SK-N-SH treated with all-trans-retinoic acid at 6 μM for 48 hours (cell line): ENCODE measurements around the gene GK.

Source experiments
- ATAC-seq: fragments of 200-7000 bp; cut with Tn5 transposase; 3 replicates; pipeline ENCODE4 v1.9.1; 2020; ENCODE audit warnings: mild to moderate bottlenecking, moderate library complexity
- ARNTL ChIP-seq: fragments of 450-650 bp; formaldehyde crosslinking; IDR thresholded peaks from 2 replicates; pipeline ENCODE4 v1.5.0; 2020; ENCODE audit warnings: low read depth, mild to moderate bottlenecking, moderate library complexity, borderline replicate concordance
- BACH2 ChIP-seq: fragments of 250-450 bp; sonication (Bioruptor Pico); IDR thresholded peaks from 2 replicates; pipeline ENCODE4 v1.9.0; 2021; ENCODE audit warnings: mild to moderate bottlenecking, borderline replicate concordance
- CSDC2 ChIP-seq: fragments of 250-450 bp; sonication (Bioruptor Pico); IDR thresholded peaks from 2 replicates; pipeline ENCODE4 v1.5.0; 2020; ENCODE audit warnings: mild to moderate bottlenecking, moderate library complexity
- ESRRG ChIP-seq: fragments of 250-450 bp; sonication (Bioruptor Pico); IDR thresholded peaks from 2 replicates; pipeline ENCODE4 v1.6.1; 2021; ENCODE audit warnings: mild to moderate bottlenecking
- GLIS3 ChIP-seq: fragments of 250-450 bp; sonication (Bioruptor Pico); IDR thresholded peaks from 2 replicates; pipeline ENCODE4 v1.5.0; 2020; ENCODE audit warnings: mild to moderate bottlenecking, moderate library complexity
- ISL1 ChIP-seq: fragments of 250-450 bp; sonication (Bioruptor Pico); IDR thresholded peaks from 2 replicates; pipeline ENCODE4 v2.1.2; 2022; ENCODE audit warnings: mild to moderate bottlenecking, moderate library complexity
- OSR1 ChIP-seq: fragments of 250-450 bp; sonication (Bioruptor Pico); IDR thresholded peaks from 2 replicates; pipeline ENCODE4 v1.8.0; 2022; ENCODE audit warnings: moderate library complexity, mild to moderate bottlenecking, inconsistent platforms
- PPARA ChIP-seq: fragments of 250-450 bp; sonication (Bioruptor Pico); IDR thresholded peaks from 2 replicates; pipeline ENCODE4 v1.5.0; 2020; ENCODE audit warnings: mild to moderate bottlenecking, borderline replicate concordance
- RARB ChIP-seq: fragments of 250-450 bp; sonication (Bioruptor Pico); IDR thresholded peaks from 2 replicates; pipeline ENCODE4 v1.8.0; 2021; ENCODE audit warnings: mild to moderate bottlenecking, moderate library complexity
- SNAI2 ChIP-seq: fragments of 250-450 bp; sonication (Bioruptor Pico); IDR thresholded peaks from 2 replicates; pipeline ENCODE4 v1.5.0; 2020; ENCODE audit warnings: mild to moderate bottlenecking, moderate library complexity
- TCF4 ChIP-seq: fragments of 250-450 bp; sonication (Bioruptor Pico); IDR thresholded peaks from 2 replicates; pipeline ENCODE4 v1.8.0; 2021; ENCODE audit warnings: mild to moderate bottlenecking, moderate library complexity, borderline replicate concordance
- TOX ChIP-seq: fragments of 250-450 bp; sonication (Bioruptor Pico); IDR thresholded peaks from 2 replicates; pipeline ENCODE4 v1.8.0; 2021; ENCODE audit warnings: mild to moderate bottlenecking, moderate library complexity, borderline replicate concordance
- ZFP30 ChIP-seq: fragments of 450-650 bp; formaldehyde crosslinking; IDR thresholded peaks from 2 replicates; pipeline ENCODE4 v1.5.0; 2022; ENCODE audit warnings: mild to moderate bottlenecking, moderate library complexity
- ZNF565 ChIP-seq: fragments of 450-650 bp; formaldehyde crosslinking; conservative IDR thresholded peaks from 2 replicates; pipeline ENCODE4 v1.5.0; 2020; ENCODE audit warnings: low read depth, mild to moderate bottlenecking, moderate library complexity
- ZNF70 ChIP-seq: fragments of 450-650 bp; formaldehyde crosslinking; IDR thresholded peaks from 2 replicates; pipeline ENCODE4 v1.5.0; 2020; ENCODE audit warnings: mild to moderate bottlenecking, moderate library complexity
- TF ChIP-seq, protein P1 (sequence below): fragments of 250-450 bp; sonication (Bioruptor Pico); IDR thresholded peaks from 2 replicates; pipeline ENCODE4 v1.5.1; 2020; ENCODE audit warnings: low read depth, mild to moderate bottlenecking, moderate library complexity
- TF ChIP-seq, protein P2 (sequence below): fragments of 250-450 bp; sonication (Bioruptor Pico); IDR thresholded peaks from 2 replicates; pipeline ENCODE4 v1.5.1; 2021; ENCODE audit warnings: mild to moderate bottlenecking, moderate library complexity
- TF ChIP-seq, protein P3 (sequence below): fragments of 250-450 bp; sonication (Bioruptor Pico); IDR thresholded peaks from 2 replicates; pipeline ENCODE4 v1.8.0; 2021; ENCODE audit warnings: low read depth, mild to moderate bottlenecking, moderate library complexity, borderline replicate concordance
- TF ChIP-seq, protein P4 (sequence below): fragments of 250-450 bp; sonication (Bioruptor Pico); IDR thresholded peaks from 2 replicates; pipeline ENCODE4 v1.8.0; 2020; ENCODE audit warnings: mild to moderate bottlenecking, moderate library complexity, borderline replicate concordance
- TF ChIP-seq, protein P5 (sequence below): fragments of 250-450 bp; sonication (Bioruptor Pico); IDR thresholded peaks from 2 replicates; pipeline ENCODE4 v1.5.0; 2020; ENCODE audit warnings: mild to moderate bottlenecking, moderate library complexity

The GK gene

DNA sequence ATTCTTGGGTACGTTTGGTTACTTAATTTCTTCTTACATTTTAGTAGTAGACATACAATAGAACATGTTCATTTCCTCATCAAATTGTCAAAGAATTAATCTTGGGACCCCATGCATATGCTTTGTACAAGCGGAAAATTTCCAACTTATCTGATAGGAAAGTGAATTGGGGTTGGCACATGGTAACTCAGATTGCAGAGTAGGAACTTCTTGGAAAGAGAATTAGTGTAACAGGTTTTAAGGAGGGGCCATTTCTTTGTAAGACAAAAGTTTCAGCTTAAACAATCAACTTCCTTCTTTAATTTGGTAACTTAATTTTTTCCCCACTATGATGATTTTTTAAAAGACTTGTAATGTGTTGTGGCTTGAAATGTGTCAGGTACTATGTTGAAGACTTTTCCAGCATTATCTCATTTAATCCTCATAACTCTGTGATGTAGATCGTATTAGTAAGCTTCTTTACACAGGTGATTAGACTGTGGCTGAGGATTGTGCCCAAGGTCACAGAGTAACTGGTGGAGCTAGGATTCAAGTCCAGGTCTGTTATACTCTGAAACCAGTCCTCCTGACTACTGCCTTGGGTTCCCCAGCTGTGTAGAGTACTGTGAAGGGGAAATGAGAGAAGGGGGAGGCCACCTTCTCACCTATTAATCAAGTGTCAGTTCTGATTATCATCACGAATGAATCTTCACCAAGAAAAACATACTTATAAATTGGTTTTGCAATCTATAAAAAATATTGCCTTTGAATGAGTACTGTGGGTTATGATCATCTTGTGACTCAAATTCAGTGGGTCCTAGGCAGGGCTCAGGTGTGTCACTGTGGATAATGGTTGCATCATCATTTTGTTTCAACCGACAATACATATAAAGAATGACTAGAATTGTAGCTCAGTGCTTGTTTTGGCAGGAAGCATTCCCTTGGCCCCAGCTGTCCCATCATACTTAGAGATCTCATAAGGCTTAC lies 4.3 kb downstream of the GK start:
- TF ChIP-seq, protein P1, sequence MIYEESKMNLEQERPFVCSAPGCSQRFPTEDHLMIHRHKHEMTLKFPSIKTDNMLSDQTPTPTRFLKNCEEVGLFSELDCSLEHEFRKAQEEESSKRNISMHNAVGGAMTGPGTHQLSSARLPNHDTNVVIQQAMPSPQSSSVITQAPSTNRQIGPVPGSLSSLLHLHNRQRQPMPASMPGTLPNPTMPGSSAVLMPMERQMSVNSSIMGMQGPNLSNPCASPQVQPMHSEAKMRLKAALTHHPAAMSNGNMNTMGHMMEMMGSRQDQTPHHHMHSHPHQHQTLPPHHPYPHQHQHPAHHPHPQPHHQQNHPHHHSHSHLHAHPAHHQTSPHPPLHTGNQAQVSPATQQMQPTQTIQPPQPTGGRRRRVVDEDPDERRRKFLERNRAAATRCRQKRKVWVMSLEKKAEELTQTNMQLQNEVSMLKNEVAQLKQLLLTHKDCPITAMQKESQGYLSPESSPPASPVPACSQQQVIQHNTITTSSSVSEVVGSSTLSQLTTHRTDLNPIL (CRISPR knock-in tag) = no peak
- TF ChIP-seq, protein P2, sequence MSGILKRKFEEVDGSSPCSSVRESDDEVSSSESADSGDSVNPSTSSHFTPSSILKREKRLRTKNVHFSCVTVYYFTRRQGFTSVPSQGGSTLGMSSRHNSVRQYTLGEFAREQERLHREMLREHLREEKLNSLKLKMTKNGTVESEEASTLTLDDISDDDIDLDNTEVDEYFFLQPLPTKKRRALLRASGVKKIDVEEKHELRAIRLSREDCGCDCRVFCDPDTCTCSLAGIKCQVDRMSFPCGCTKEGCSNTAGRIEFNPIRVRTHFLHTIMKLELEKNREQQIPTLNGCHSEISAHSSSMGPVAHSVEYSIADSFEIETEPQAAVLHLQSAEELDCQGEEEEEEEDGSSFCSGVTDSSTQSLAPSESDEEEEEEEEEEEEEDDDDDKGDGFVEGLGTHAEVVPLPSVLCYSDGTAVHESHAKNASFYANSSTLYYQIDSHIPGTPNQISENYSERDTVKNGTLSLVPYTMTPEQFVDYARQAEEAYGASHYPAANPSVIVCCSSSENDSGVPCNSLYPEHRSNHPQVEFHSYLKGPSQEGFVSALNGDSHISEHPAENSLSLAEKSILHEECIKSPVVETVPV = no peak
- TF ChIP-seq ZNF565 (CRISPR knock-in tag) (no peak), ESRRG (CRISPR knock-in tag) (no peak), GLIS3 (CRISPR knock-in tag) (no peak), BACH2 (CRISPR knock-in tag) (no peak), ISL1 (no peak), RARB (CRISPR knock-in tag) (no peak), CSDC2 (no peak), OSR1 (CRISPR knock-in tag) (no peak), ZNF70 (no peak), PPARA (CRISPR knock-in tag) (no peak), SNAI2 (CRISPR knock-in tag) (no peak), ARNTL (no peak), ZFP30 (CRISPR knock-in tag) (no peak), TOX (CRISPR knock-in tag) (no peak)
- TF ChIP-seq, protein P3, sequence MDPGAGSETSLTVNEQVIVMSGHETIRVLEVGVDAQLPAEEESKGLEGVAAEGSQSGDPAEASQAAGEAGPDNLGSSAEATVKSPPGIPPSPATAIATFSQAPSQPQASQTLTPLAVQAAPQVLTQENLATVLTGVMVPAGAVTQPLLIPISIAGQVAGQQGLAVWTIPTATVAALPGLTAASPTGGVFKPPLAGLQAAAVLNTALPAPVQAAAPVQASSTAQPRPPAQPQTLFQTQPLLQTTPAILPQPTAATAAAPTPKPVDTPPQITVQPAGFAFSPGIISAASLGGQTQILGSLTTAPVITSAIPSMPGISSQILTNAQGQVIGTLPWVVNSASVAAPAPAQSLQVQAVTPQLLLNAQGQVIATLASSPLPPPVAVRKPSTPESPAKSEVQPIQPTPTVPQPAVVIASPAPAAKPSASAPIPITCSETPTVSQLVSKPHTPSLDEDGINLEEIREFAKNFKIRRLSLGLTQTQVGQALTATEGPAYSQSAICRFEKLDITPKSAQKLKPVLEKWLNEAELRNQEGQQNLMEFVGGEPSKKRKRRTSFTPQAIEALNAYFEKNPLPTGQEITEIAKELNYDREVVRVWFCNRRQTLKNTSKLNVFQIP = no peak
- TF ChIP-seq, protein P4, sequence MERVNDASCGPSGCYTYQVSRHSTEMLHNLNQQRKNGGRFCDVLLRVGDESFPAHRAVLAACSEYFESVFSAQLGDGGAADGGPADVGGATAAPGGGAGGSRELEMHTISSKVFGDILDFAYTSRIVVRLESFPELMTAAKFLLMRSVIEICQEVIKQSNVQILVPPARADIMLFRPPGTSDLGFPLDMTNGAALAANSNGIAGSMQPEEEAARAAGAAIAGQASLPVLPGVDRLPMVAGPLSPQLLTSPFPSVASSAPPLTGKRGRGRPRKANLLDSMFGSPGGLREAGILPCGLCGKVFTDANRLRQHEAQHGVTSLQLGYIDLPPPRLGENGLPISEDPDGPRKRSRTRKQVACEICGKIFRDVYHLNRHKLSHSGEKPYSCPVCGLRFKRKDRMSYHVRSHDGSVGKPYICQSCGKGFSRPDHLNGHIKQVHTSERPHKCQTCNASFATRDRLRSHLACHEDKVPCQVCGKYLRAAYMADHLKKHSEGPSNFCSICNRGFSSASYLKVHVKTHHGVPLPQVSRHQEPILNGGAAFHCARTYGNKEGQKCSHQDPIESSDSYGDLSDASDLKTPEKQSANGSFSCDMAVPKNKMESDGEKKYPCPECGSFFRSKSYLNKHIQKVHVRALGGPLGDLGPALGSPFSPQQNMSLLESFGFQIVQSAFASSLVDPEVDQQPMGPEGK (CRISPR knock-in tag) = no peak
- TF ChIP-seq, protein P5, sequence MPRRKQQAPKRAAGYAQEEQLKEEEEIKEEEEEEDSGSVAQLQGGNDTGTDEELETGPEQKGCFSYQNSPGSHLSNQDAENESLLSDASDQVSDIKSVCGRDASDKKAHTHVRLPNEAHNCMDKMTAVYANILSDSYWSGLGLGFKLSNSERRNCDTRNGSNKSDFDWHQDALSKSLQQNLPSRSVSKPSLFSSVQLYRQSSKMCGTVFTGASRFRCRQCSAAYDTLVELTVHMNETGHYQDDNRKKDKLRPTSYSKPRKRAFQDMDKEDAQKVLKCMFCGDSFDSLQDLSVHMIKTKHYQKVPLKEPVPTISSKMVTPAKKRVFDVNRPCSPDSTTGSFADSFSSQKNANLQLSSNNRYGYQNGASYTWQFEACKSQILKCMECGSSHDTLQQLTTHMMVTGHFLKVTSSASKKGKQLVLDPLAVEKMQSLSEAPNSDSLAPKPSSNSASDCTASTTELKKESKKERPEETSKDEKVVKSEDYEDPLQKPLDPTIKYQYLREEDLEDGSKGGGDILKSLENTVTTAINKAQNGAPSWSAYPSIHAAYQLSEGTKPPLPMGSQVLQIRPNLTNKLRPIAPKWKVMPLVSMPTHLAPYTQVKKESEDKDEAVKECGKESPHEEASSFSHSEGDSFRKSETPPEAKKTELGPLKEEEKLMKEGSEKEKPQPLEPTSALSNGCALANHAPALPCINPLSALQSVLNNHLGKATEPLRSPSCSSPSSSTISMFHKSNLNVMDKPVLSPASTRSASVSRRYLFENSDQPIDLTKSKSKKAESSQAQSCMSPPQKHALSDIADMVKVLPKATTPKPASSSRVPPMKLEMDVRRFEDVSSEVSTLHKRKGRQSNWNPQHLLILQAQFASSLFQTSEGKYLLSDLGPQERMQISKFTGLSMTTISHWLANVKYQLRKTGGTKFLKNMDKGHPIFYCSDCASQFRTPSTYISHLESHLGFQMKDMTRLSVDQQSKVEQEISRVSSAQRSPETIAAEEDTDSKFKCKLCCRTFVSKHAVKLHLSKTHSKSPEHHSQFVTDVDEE (CRISPR knock-in tag) = no peak
- no peak for ATAC-seq

DNA sequence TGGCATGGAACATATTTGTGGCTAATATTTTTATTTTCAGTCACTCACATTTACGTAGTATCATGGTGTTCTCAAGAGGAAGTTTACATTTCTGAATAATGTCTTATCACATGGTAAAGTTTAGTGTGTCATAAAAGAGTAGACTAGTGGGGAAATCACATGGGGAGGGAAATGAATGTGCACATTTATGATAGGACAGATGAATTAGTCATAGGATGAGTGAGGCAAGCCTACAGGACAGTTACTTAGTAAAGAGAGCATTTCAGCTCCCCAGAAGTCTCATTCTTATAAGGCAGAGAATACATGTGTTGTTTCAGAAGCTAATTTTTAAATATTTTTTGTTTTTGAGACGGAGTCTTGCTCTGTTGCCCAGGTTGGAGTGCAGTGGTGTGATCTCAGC lies 6.2 kb downstream of the GK start:
- TF ChIP-seq TCF4 = no peak
- no peak for TF ChIP-seq ZNF70
- no peak for TF ChIP-seq CSDC2
- TF ChIP-seq, protein P5 (CRISPR knock-in tag) = no peak
- TF ChIP-seq ISL1 = no peak
- ATAC-seq = no peak
